A549 (cell line): Measurements from ENCODE around the gene FADS1. TPM values are rescaled to one million over a fixed set of nuclear protein-coding genes. Genes with fewer than 3 reads are reported as not detected.

ENCODE experiments used
- ATAC-seq, 2 experiments: fragments of 200-7000 bp in 1 of 2; fragments of >200 bp in 1 of 2; cut with Nextera tagmentation in 1 of 2; cut with Tn5 transposase in 1 of 2; 3 replicates each; pipeline versions ENCODE4 v1.8.0 to v1.9.1; 2018 to 2020; ENCODE audit warnings: mild to moderate bottlenecking in 1 of 2, moderate library complexity in 1 of 2
- CTCF ChIA-PET: fragments of 300-600 bp; sonication (Branson Sonifier 250); formaldehyde crosslinking; extraction: SDS; loops from one replicate; lab custom pipeline; 2021; ENCODE audit warnings: antibody characterized with exemption, inconsistent platforms; lab: Yijun Ruan, JAX
- POLR2A ChIA-PET: fragments of 350-600 bp; formaldehyde crosslinking; extraction: SDS; loops from one replicate; lab custom pipeline; 2021; ENCODE audit warnings: antibody characterized with exemption, inconsistent platforms; lab: Yijun Ruan, JAX
- DNase-seq, 2 experiments: peaks; one replicate each; pipeline versions ENCODE4 v3.0.0 to v3.0.0-alpha.2; 2011 to 2016; ENCODE audit warnings: low read depth in 1 of 2, low spot score in 1 of 2
- FAIRE-seq: peaks from 2 replicates; lab custom pipeline; 2011; peaks lifted over from hg19 to GRCh38; lab: Jason Lieb, UNC
- H3K27ac ChIP-seq, 2 experiments: fragments of >200 bp; sonication (Bioruptor Twin); formaldehyde crosslinking; 3 replicates each; pipeline ENCODE4 v1.5.1; 2016 to 2017
- H3K4me1 ChIP-seq: fragments of >200 bp; sonication (Bioruptor Twin); formaldehyde crosslinking; 3 replicates; pipeline ENCODE4 v1.6.1; 2016
- H3K4me2 ChIP-seq: fragments of >200 bp; sonication (Bioruptor Twin); formaldehyde crosslinking; 3 replicates; pipeline ENCODE4 v1.6.1; 2016
- H3K4me3 ChIP-seq: fragments of >200 bp; sonication (Bioruptor Twin); formaldehyde crosslinking; 3 replicates; pipeline ENCODE4 v1.5.1; 2016
- H3K9me3 ChIP-seq: fragments of >200 bp; sonication (Bioruptor Twin); formaldehyde crosslinking; 3 replicates; pipeline ENCODE4 v1.6.1; 2016
- CBX8 ChIP-seq: fragments of 200-600 bp; sonication (generic); IDR thresholded peaks from 2 replicates; pipeline ENCODE4 v1.6.1; 2016
- CHD4 ChIP-seq: fragments of 200-600 bp; sonication (generic); IDR thresholded peaks from 2 replicates; pipeline ENCODE4 v1.6.1; 2016; ENCODE audit warnings: antibody characterized with exemption, mild to moderate bottlenecking, borderline replicate concordance
- EHMT2 ChIP-seq: fragments of 200-600 bp; sonication (generic); IDR thresholded peaks from 2 replicates; pipeline ENCODE4 v1.6.1; 2016; ENCODE audit warnings: antibody characterized with exemption, low read depth, mild to moderate bottlenecking, moderate library complexity
- EP300 ChIP-seq, 2 experiments: fragments of >200 bp; sonication (Bioruptor Twin); formaldehyde crosslinking; IDR thresholded peaks; 2 replicates in 1 of 2; 3 replicates in 1 of 2; pipeline ENCODE4 v1.6.1; 2016 to 2017
- ESRRA ChIP-seq: fragments of 150-350 bp; IDR thresholded peaks from 2 replicates; pipeline ENCODE4 v1.6.1; 2014; ENCODE audit warnings: mild to moderate bottlenecking, low read length, borderline replicate concordance
- FOSL2 ChIP-seq, 2 experiments: fragments of 450-650 bp in 1 of 2; fragments of >200 bp in 1 of 2; sonication (Bioruptor Twin) in 1 of 2; formaldehyde crosslinking; IDR thresholded peaks; 2 replicates each; pipeline versions ENCODE4 v1.5.0 to v1.6.1; 2016 to 2020; ENCODE audit warnings: mild to moderate bottlenecking in 1 of 2, moderate library complexity in 1 of 2
- FOXS1 ChIP-seq: fragments of 250-450 bp; sonication (Bioruptor Pico); IDR thresholded peaks from 2 replicates; pipeline ENCODE4 v1.5.0; 2020; ENCODE audit warnings: mild to moderate bottlenecking, moderate library complexity
- GATA3 ChIP-seq: IDR thresholded peaks from 2 replicates; pipeline ENCODE4 v1.6.1; 2012; ENCODE audit warnings: borderline replicate concordance
- HDAC2 ChIP-seq: fragments of 200-600 bp; sonication (generic); IDR thresholded peaks from 2 replicates; pipeline ENCODE4 v1.6.1; 2016
- JUNB ChIP-seq: fragments of >200 bp; sonication (Bioruptor Twin); formaldehyde crosslinking; IDR thresholded peaks from 2 replicates; pipeline ENCODE4 v1.6.1; 2016
- KDM1A ChIP-seq: fragments of 200-600 bp; sonication (generic); IDR thresholded peaks from 2 replicates; pipeline ENCODE4 v1.6.1; 2016; ENCODE audit warnings: low read depth, mild to moderate bottlenecking
- MAFK ChIP-seq: fragments of 450-650 bp; IDR thresholded peaks from 2 replicates; pipeline ENCODE4 v1.6.1; 2014; ENCODE audit not compliant: partially characterized antibody
- NFE2L2 ChIP-seq: fragments of 150-350 bp; conservative IDR thresholded peaks from 2 replicates; pipeline ENCODE4 v1.6.1; 2014; ENCODE audit warnings: low read length
- PHF8 ChIP-seq: fragments of 200-600 bp; sonication (generic); IDR thresholded peaks from 2 replicates; pipeline ENCODE4 v1.6.1; 2016; ENCODE audit warnings: low read depth, mild to moderate bottlenecking, antibody characterized with exemption, moderate library complexity, borderline replicate concordance
- POLR2AphosphoS2 ChIP-seq: conservative IDR thresholded peaks from 2 replicates; pipeline ENCODE4 v1.6.1; 2012; ENCODE audit warnings: low read length, improper control_type of control experiment, inconsistent platforms
- RARB ChIP-seq: fragments of 250-450 bp; sonication (Bioruptor Pico); IDR thresholded peaks from 2 replicates; pipeline ENCODE4 v1.8.0; 2021; ENCODE audit warnings: mild to moderate bottlenecking, moderate library complexity
- RCOR1 ChIP-seq: fragments of 150-350 bp; IDR thresholded peaks from 2 replicates; pipeline ENCODE4 v1.6.1; 2014; ENCODE audit warnings: antibody characterized with exemption, low read length, low read depth
- RNF2 ChIP-seq: fragments of 200-600 bp; sonication (generic); IDR thresholded peaks from 2 replicates; pipeline ENCODE4 v1.6.1; 2016; ENCODE audit warnings: low read depth, mild to moderate bottlenecking, antibody characterized with exemption, moderate library complexity, borderline replicate concordance
- SREBF2 ChIP-seq: fragments of 450-650 bp; IDR thresholded peaks from 2 replicates; pipeline ENCODE4 v1.6.1; 2014; ENCODE audit warnings: mild to moderate bottlenecking, moderate library complexity
- TFCP2L1 ChIP-seq: fragments of 250-450 bp; sonication (Bioruptor Pico); IDR thresholded peaks from 2 replicates; pipeline ENCODE4 v1.5.0; 2021; ENCODE audit warnings: mild to moderate bottlenecking
- TP53 ChIP-seq: fragments of 250-450 bp; sonication (Bioruptor Pico); IDR thresholded peaks from 2 replicates; pipeline ENCODE4 v1.5.0; 2021; ENCODE audit warnings: mild to moderate bottlenecking, moderate library complexity
- ZNF302 ChIP-seq: fragments of 250-450 bp; sonication (Bioruptor Pico); IDR thresholded peaks from 2 replicates; pipeline ENCODE4 v1.9.0; 2021; ENCODE audit warnings: inconsistent platforms, mild to moderate bottlenecking, moderate library complexity
- ZSCAN20 ChIP-seq: fragments of 250-450 bp; sonication (Bioruptor Pico); IDR thresholded peaks from 2 replicates; pipeline ENCODE4 v1.8.0; 2022; ENCODE audit warnings: mild to moderate bottlenecking, moderate library complexity
- WGBS: methylation state at CpG from one replicate; pipeline ENCODE4 v1.1.6; 2017; ENCODE audit errors: missing lambda C conversion rate; 5-methylcytosine and 5-hydroxymethylcytosine counted together
- polyA plus RNA-seq, 4 experiments: library from polyadenylated mRNA; depleted of rRNA in 3 of 4; stranded (reverse); fragments of >200 nt; fragmentation: RNase III in 1 of 4; extraction: RNeasy Plus Mini Kit Qiagen cat#74134 plus additional on column Dnase treatment in 1 of 4; gene quantifications; 2 replicates in 3 of 4; 3 replicates in 1 of 4; pipeline ENCODE4 v1.2.3, GENCODE V29; 2011 to 2017
- TF ChIP-seq, protein P1 (sequence below): IDR thresholded peaks from 2 replicates; pipeline ENCODE4 v1.6.1; 2012; ENCODE audit warnings: low read depth, borderline replicate concordance
- TF ChIP-seq, protein P2 (sequence below): IDR thresholded peaks from 2 replicates; pipeline ENCODE4 v1.6.1; 2012
- TF ChIP-seq, protein P3 (sequence below): fragments of >200 bp; sonication (Bioruptor Twin); formaldehyde crosslinking; IDR thresholded peaks from 2 replicates; pipeline ENCODE4 v1.6.1; 2016
- TF ChIP-seq, protein P4 (sequence below): fragments of 150-350 bp; IDR thresholded peaks from 2 replicates; pipeline ENCODE4 v1.6.1; 2014; ENCODE audit warnings: low read depth, mild to moderate bottlenecking, low read length
- TF ChIP-seq, protein P5 (sequence below): fragments of 450-650 bp; IDR thresholded peaks from 2 replicates; pipeline ENCODE4 v1.6.1; 2014; ENCODE audit warnings: antibody characterized with exemption
- TF ChIP-seq, protein P6 (sequence below): fragments of >200 bp; sonication (Bioruptor Twin); formaldehyde crosslinking; IDR thresholded peaks from 3 replicates; pipeline ENCODE4 v1.6.1; 2016

FADS1 gene
- polyA plus RNA-seq, 2 of the 4 experiments (the other 2 are of a cell fraction): 163 to 205 TPM

DNA sequence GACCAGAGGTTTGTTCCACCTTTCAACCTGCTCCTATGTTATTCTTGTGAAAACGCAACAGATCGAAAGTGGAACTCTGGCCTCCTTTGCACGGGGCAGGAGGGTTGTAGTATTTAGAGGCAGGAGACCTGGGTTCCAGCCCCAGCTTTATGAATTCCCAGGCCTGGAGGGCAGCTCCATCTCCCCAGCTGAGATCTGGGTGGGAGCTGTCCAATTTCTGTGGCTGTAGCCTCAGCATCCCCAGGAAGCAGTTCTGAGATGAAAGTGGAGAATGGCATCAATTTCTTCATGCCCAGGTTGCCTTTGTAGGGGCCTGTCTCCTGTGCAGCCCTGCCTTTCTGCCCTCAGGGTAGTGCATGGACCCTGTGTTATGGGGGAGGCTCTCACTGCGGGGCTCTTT, 15.4 kb upstream of the FADS1 start:
- ChIA-PET CTCF (interaction anchor here (0.6 to 5.6 kb wide), 6 partner anchors 14 to 250 kb away, joined by 3 to 51 read pairs (median 4); no protein-coding TSS in a partner anchor), POLR2A (no interaction called here)
- ATAC-seq (no peak), DNase-seq (no peak), FAIRE-seq (no peak)
- H3K4me3 ChIP-seq: no peak overlapping the region
- no peak overlapping the region for H3K27ac ChIP-seq
- TF ChIP-seq TFCP2L1: no peak
- TF ChIP-seq HDAC2: no peak
- TF ChIP-seq POLR2AphosphoS2: no peak
- no peak for TF ChIP-seq FOSL2 (IDR thresholded peaks at IDR 0.05)
- no peak for TF ChIP-seq FOSL2 (CRISPR knock-in tag; IDR thresholded peaks at IDR 0.05)
- TF ChIP-seq NFE2L2: no peak
- TF ChIP-seq, protein P1, sequence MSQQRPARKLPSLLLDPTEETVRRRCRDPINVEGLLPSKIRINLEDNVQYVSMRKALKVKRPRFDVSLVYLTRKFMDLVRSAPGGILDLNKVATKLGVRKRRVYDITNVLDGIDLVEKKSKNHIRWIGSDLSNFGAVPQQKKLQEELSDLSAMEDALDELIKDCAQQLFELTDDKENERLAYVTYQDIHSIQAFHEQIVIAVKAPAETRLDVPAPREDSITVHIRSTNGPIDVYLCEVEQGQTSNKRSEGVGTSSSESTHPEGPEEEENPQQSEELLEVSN: no peak
- TF ChIP-seq TP53: no peak
- TF ChIP-seq JUNB: no peak
- no peak for TF ChIP-seq RNF2
- TF ChIP-seq EHMT2: no peak
- no peak for TF ChIP-seq ZNF302
- TF ChIP-seq, protein P2, sequence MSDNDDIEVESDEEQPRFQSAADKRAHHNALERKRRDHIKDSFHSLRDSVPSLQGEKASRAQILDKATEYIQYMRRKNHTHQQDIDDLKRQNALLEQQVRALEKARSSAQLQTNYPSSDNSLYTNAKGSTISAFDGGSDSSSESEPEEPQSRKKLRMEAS: no peak
- TF ChIP-seq CBX8: no peak
- no peak for TF ChIP-seq MAFK
- TF ChIP-seq FOXS1 (CRISPR knock-in tag): no peak
- TF ChIP-seq, protein P3, sequence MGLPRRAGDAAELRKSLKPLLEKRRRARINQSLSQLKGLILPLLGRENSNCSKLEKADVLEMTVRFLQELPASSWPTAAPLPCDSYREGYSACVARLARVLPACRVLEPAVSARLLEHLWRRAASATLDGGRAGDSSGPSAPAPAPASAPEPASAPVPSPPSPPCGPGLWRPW: no peak
- no peak overlapping the region for H3K4me2 ChIP-seq
- H3K4me1 ChIP-seq: peaks cover 68% of the 10 kb centered on the region
- H3K9me3 ChIP-seq: no peaks in the 10 kb centered on the region
- 97% methylated on average over 4 of the region's 4 CpGs for WGBS

DNA sequence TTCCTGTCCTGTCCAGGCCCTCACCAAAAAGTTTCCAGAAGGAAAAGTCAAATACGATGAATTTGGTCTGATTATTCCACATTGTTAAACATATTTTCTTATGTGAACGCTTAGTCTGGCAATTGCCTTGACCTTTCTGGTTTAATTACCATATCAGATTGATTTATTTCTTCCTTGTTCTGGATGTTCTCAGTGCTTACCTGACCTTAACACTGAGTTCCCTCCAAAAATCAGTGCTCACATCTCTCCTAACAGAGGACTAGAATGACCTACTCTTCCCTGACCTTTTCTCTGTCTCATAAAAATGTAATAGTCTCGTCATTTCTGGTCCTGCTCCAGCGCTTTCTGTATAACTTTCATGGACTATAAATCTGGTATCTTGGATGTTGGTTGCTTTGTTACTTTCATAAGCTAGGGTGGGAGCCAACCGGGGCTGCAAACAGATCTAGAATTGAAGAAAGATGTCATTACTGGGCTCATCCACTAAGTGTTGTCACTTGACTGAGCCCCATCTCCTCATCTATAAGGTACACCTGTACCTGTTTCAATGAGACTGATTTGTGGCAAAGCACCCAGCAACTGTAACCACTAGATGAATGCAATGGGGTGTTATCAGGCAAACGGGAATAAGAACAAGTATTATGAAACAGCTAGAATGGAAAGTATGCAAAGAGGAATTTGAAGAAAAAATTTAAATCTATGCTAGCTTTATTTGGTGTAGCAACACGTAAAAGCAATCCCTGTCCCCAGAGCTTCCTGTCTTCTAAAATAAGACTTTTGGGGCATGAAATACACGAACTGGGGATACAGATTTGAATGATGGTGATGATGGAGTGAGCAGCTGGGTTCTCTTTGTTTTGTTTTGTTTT, 13.7 kb upstream of the FADS1 start:
- H3K9me3 ChIP-seq: no peaks in the 10 kb centered on the region
- H3K4me3 ChIP-seq: peak overlapping the region; percentile 100
- POLR2A ChIA-PET: no interaction called here
- ATAC-seq (no peak), DNase-seq (no peak)
- WGBS: 64% methylated on average over 8 of the region's 8 CpGs
- peak overlapping the region; percentile 1 to 96; a peak in 3 of 6 replicates for H3K27ac ChIP-seq
- H3K4me1 ChIP-seq: peaks cover 68% of the 10 kb centered on the region
- CTCF ChIA-PET: interaction anchor here (0.7 to 5.6 kb wide), 7 partner anchors 18 to 252 kb away, joined by 3 to 51 read pairs (median 5); no protein-coding TSS in a partner anchor
- TF ChIP-seq, protein P4, sequence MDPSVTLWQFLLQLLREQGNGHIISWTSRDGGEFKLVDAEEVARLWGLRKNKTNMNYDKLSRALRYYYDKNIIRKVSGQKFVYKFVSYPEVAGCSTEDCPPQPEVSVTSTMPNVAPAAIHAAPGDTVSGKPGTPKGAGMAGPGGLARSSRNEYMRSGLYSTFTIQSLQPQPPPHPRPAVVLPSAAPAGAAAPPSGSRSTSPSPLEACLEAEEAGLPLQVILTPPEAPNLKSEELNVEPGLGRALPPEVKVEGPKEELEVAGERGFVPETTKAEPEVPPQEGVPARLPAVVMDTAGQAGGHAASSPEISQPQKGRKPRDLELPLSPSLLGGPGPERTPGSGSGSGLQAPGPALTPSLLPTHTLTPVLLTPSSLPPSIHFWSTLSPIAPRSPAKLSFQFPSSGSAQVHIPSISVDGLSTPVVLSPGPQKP: no peak
- TF ChIP-seq GATA3: no peak
- TF ChIP-seq, all 56 proteins: peak for 0
- H3K4me2 ChIP-seq: peak overlapping the region; percentile 100
- no peak for FAIRE-seq

DNA sequence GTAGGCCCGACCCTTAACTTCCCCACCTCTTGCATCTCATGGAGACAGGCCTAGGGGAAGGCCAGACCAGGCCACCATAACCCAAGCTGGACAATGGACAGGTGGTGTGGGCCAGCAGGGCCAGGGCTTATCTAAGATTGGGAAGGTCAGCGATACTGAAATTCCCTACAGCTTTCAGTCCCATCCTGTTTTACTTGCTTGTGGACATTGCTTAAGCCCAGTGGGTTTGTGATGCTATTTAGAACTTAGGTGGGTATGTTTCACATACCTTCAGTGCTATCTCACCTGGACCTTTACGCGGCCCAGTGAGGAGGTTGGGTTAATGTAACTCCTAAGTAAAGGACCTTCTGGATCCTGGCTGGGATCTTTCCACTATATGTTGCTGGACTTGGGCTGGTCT, 13.0 kb upstream of the FADS1 start:
- DNase-seq (no peak), ATAC-seq (no peak), FAIRE-seq (no peak)
- Histone ChIP-seq H3K4me1 (peaks cover 61% of the 10 kb centered on the region), H3K4me3 (peak overlapping the region; percentile 100), H3K9me3 (no peaks in the 10 kb centered on the region), H3K27ac (peak overlapping the region; percentile 96 to 100), H3K4me2 (peak overlapping the region; percentile 100)
- ChIA-PET POLR2A (interaction anchor here (3.7 kb wide), 1 partner anchor 13 kb away, joined by 71 read pairs; the partner anchor contains the start of gene FADS1), CTCF (interaction anchor here (1.1 to 5.6 kb wide), 10 partner anchors 11 to 493 kb away, joined by 3 to 51 read pairs (median 12); partner anchors contain the start of gene FADS1)
- WGBS: 75% methylated on average over 4 of the region's 4 CpGs
- TF ChIP-seq ZNF302 (no peak), ESRRA (no peak), ZSCAN20 (CRISPR knock-in tag) (no peak), KDM1A (no peak), SREBF2 (no peak), CHD4 (no peak), EP300 (IDR thresholded peaks at IDR 0.05) (no peak), RARB (CRISPR knock-in tag) (no peak), RNF2 (no peak), RCOR1 (no peak), PHF8 (no peak), TFCP2L1 (no peak)
- TF ChIP-seq, protein P5, sequence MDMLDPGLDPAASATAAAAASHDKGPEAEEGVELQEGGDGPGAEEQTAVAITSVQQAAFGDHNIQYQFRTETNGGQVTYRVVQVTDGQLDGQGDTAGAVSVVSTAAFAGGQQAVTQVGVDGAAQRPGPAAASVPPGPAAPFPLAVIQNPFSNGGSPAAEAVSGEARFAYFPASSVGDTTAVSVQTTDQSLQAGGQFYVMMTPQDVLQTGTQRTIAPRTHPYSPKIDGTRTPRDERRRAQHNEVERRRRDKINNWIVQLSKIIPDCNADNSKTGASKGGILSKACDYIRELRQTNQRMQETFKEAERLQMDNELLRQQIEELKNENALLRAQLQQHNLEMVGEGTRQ: no peak
- TF ChIP-seq, protein P6, sequence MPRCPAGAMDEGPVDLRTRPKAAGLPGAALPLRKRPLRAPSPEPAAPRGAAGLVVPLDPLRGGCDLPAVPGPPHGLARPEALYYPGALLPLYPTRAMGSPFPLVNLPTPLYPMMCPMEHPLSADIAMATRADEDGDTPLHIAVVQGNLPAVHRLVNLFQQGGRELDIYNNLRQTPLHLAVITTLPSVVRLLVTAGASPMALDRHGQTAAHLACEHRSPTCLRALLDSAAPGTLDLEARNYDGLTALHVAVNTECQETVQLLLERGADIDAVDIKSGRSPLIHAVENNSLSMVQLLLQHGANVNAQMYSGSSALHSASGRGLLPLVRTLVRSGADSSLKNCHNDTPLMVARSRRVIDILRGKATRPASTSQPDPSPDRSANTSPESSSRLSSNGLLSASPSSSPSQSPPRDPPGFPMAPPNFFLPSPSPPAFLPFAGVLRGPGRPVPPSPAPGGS: no peak
- TF ChIP-seq, protein P1: no peak
